Upper lobe of right lung (tissue), 1 donor: Measurements from ENCODE around the gene CRISPLD2. TPM values are rescaled to one million over a fixed set of nuclear protein-coding genes. Genes with fewer than 3 reads are reported as not detected.
"Not testable (repeated sequence)": the region's sequence is repeated elsewhere in the genome, so short reads cannot be mapped to it uniquely, and the experiment has no call there.

Experiments used
- ATAC-seq: fragments of 200-7000 bp; cut with Tn5 transposase; one replicate; pipeline ENCODE4 v1.9.1; 2020; ENCODE audit warnings: mild to moderate bottlenecking, moderate library complexity
- DNase-seq: peaks from one replicate; pipeline ENCODE4 v3.0.0-alpha.2; 2020
- H3K27ac ChIP-seq: fragments of 200-600 bp; one replicate; pipeline ENCODE4 v1.8.0; 2022
- H3K27me3 ChIP-seq: fragments of 200-600 bp; one replicate; pipeline ENCODE4 v1.8.0; 2022; ENCODE audit warnings: mild to moderate bottlenecking
- H3K36me3 ChIP-seq: fragments of 200-600 bp; one replicate; pipeline ENCODE4 v1.8.0; 2022
- H3K4me1 ChIP-seq: fragments of 200-600 bp; one replicate; pipeline ENCODE4 v1.8.0; 2022
- H3K4me3 ChIP-seq: fragments of 200-600 bp; one replicate; pipeline ENCODE4 v1.8.0; 2022; ENCODE audit warnings: mild to moderate bottlenecking
- H3K9me3 ChIP-seq: fragments of 200-600 bp; one replicate; pipeline ENCODE4 v1.8.0; 2022
- CTCF ChIP-seq: fragments of 200-600 bp; IDR thresholded peaks from one replicate; pipeline ENCODE4 v1.8.0; 2022; ENCODE audit warnings: antibody characterized with exemption
- intact Hi-C: fragments of 100-400 bp; cut with DNase I; formaldehyde crosslinking; loops from one replicate; pipeline ENCODE4 v1.11.0; 2022
- total RNA-seq: library from RNA; stranded (reverse); fragmentation: NEBNext Ultra II Directional; extraction: Animal tissue kit (Norgen Biotek cat#: 25700); gene quantifications from one replicate; pipeline ENCODE4 v1.2.1, GENCODE V29; 2021
- donor health status: DM: no; HTN: yes; CAD: no; lungs with severe emphysema.

Gene CRISPLD2
- total RNA-seq, 1 donor from 2014 or later, result 61.9 TPM

DNA sequence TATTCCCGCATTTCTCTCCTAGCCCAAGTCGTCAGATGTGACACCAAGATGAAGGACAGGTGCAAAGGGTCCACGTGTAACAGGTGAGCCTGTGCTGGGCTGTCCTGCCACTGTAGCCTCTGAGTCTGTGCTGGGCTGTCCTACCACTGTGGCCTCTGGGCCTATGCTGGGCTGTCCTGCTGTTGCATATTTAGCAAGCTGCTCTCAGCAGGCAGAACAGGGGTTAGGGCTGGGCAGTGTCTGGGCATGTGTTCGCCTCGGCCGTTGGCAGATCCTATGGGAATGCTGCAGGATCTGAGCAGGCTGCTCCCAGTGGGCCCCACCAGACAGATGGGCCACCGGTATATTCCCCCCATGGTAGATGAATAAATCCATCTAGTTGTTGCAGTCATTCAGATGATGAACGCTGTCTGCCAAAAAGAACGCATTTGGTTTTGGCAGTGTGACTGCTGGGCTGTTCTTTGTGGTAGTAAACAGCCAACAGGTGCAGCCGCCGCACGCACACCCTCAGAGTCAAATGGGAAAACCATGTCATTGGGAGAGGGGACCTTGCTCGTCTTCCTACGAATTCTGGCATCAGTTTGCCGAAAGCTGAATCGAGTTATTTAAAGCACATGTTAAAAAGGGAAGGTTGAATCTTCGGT lies 49.2 kb downstream of the CRISPLD2 start:
- H3K27ac ChIP-seq, result no peak overlapping the region
- H3K4me3 ChIP-seq, result no peak overlapping the region
- DNase-seq, result no peak
- H3K4me1 ChIP-seq, result no peaks in the 10 kb centered on the region
- peaks cover 45% of the 10 kb centered on the region for H3K36me3 ChIP-seq
- TF ChIP-seq CTCF, result no peak
- H3K9me3 ChIP-seq, result no peaks in the 10 kb centered on the region
- intact Hi-C loops, result no loop called here
- no peaks in the 10 kb centered on the region for H3K27me3 ChIP-seq
- ATAC-seq, result peak; percentile 21

- intact Hi-C loops, result no loop called here
- no peaks in the 10 kb centered on the region for H3K27me3 ChIP-seq
- no peaks in the 10 kb centered on the region for H3K9me3 ChIP-seq
- DNase-seq, result no peak
- H3K4me1 ChIP-seq, result no peaks in the 10 kb centered on the region
- H3K4me3 ChIP-seq, result no peak overlapping the region
- H3K36me3 ChIP-seq, result peaks cover 40% of the 10 kb centered on the region
- ATAC-seq, result no peak
- H3K27ac ChIP-seq, result no peak overlapping the region
- no peak for TF ChIP-seq CTCF
Observed at GRCh38 chr16:84869473-84869845, 49.7 kb downstream of the CRISPLD2 start.

DNA sequence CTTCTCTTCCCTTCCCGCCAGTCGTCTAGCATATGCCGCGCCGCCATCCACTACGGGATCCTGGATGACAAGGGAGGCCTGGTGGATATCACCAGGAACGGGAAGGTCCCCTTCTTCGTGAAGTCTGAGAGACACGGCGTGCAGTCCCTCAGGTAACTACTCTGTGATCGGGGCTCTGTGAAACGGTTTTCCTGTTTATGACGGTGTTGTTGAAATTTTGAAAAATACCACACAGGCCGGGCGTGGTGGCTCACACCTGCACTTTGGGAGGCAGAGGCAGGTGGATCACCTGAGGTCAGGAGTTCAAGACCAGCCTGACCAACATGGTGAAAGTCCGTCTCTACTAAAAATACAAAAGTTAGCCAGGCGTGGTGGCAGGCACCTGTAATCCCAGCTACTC lies 53.2 kb downstream of the CRISPLD2 start:
- H3K9me3 ChIP-seq, ATAC-seq, intact Hi-C loops, H3K4me3 ChIP-seq, DNase-seq, H3K27ac ChIP-seq, H3K4me1 ChIP-seq, H3K27me3 ChIP-seq: not testable (repeated sequence)
- H3K36me3 ChIP-seq, result peaks cover 25% of the 10 kb centered on the region

DNA sequence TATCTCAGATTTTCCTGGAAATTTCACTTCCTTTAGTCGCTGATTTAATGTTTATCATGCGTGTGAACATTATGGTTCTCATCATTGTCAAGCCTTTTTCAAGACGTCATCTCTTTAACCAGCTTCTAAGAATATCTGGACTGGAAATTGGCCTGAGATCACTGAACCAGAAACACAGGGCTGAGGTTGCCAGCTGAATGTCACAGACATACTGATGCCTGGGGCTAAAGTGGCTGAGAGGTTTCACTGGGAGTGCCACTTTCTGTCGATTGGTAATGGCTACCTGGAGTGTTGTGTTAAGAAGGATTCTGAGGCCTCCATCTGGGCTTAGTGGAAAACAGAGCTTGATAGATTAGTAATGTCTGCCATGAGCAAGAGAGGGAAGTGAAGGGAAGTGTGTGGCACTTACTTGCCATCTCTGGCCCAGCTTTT lies 54.2 kb downstream of the CRISPLD2 start:
- DNase-seq (no peak), ATAC-seq (peak; percentile 14)
- TF ChIP-seq CTCF, result no peak
- H3K36me3 ChIP-seq, result peaks cover 21% of the 10 kb centered on the region
- no peaks in the 10 kb centered on the region for H3K27me3 ChIP-seq
- intact Hi-C loops, result no loop called here
- no peak overlapping the region for H3K4me3 ChIP-seq
- no peaks in the 10 kb centered on the region for H3K9me3 ChIP-seq
- H3K4me1 ChIP-seq, result no peaks in the 10 kb centered on the region
- no peak overlapping the region for H3K27ac ChIP-seq

- H3K27me3 ChIP-seq, result no peaks in the 10 kb centered on the region
- intact Hi-C loops, result no loop called here
- H3K9me3 ChIP-seq, result no peaks in the 10 kb centered on the region
- ATAC-seq (no peak), DNase-seq (no peak)
- H3K36me3 ChIP-seq, result peaks cover 20% of the 10 kb centered on the region
- no peak for TF ChIP-seq CTCF
- no peaks in the 10 kb centered on the region for H3K4me1 ChIP-seq
- no peak overlapping the region for H3K27ac ChIP-seq
- no peak overlapping the region for H3K4me3 ChIP-seq
Observed at GRCh38 chr16:84874553-84874952, 54.8 kb downstream of the CRISPLD2 start.

DNA sequence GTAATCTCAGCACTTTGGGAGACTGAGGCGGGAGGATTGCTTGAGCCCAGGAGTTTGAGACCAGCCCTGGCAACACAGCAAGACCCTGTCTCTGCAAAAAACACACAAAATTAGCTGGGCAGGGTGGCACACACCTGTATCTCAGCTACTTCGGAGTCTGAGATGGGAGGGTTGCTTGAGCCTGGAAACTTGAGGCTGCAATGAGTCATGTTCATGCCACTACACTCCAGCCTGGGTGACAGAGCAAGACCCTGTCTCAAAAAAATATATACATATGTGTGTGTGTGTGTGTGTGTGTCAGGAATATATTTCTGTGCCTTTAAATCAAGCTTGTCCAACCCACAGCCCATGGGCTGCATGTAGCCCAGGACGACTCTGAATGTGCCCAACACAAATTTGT lies 55.2 kb downstream of the CRISPLD2 start:
- DNase-seq, result no peak
- intact Hi-C loops, result no loop called here
- no peak for TF ChIP-seq CTCF
- no peaks in the 10 kb centered on the region for H3K27me3 ChIP-seq
- H3K27ac ChIP-seq, result no peak overlapping the region
- no peaks in the 10 kb centered on the region for H3K9me3 ChIP-seq
- no peak overlapping the region for H3K4me3 ChIP-seq
- H3K36me3 ChIP-seq, result peaks cover 16% of the 10 kb centered on the region
- H3K4me1 ChIP-seq, result no peaks in the 10 kb centered on the region
- ATAC-seq, result no peak
